Measurements from ENCODE around the gene PBX3. TPM values are rescaled to one million over a fixed set of nuclear protein-coding genes. Genes with fewer than 3 reads are reported as not detected.

PBX3 gene
- total and polyA plus RNA-seq, 8 donors: 36.3 to 53.6 (median 42.8) TPM

DNA sequence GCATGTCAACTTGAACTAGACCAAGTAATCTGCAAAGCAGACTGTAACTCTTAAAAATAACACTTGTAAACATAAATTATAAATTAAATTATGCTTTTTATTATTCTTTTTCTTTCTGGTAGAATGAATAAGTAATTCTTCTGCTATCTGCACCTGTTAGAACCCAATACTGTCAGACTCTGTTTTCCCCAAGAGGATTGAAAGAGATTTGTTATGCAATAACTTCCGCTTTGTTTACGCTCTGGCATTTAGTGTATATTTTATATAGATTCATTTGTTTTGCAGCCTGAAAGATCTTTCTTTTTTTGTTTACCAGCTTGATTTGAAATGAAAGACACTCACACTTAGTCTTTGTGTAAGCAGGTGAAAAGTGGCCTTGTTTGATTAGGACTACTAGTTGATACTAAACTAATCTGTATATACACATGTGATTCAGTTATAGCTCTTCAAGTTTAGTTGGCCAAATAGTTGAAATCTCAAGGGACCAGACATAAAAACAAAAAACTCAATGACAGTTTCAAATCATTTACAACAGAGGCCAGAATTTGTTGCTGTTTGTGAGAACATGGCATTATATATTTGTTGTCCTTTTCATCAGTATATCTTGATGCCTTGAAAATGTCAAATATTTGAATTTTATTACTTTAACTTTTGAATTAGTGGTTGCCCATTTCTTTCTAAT is 155.8 kb downstream of the PBX3 start:
- no peaks in the 10 kb centered on the region for H3K9me3 ChIP-seq
- TF ChIP-seq, protein P1, sequence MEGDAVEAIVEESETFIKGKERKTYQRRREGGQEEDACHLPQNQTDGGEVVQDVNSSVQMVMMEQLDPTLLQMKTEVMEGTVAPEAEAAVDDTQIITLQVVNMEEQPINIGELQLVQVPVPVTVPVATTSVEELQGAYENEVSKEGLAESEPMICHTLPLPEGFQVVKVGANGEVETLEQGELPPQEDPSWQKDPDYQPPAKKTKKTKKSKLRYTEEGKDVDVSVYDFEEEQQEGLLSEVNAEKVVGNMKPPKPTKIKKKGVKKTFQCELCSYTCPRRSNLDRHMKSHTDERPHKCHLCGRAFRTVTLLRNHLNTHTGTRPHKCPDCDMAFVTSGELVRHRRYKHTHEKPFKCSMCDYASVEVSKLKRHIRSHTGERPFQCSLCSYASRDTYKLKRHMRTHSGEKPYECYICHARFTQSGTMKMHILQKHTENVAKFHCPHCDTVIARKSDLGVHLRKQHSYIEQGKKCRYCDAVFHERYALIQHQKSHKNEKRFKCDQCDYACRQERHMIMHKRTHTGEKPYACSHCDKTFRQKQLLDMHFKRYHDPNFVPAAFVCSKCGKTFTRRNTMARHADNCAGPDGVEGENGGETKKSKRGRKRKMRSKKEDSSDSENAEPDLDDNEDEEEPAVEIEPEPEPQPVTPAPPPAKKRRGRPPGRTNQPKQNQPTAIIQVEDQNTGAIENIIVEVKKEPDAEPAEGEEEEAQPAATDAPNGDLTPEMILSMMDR (IDR thresholded peaks at IDR 0.05): no peak
- no peak overlapping the region for H3K27ac ChIP-seq
- H3K27me3 ChIP-seq: no peaks in the 10 kb centered on the region
- DNase-seq (no peak), ATAC-seq (no peak)
- H3K4me1 ChIP-seq: peaks cover 0 to 10% of the 10 kb centered on the region in 2 donors
- intact Hi-C loops (cut with DNase I): no loop called here
- H3K4me3 ChIP-seq: no peak overlapping the region
- H3K36me3 ChIP-seq: no peaks in the 10 kb centered on the region

DNA sequence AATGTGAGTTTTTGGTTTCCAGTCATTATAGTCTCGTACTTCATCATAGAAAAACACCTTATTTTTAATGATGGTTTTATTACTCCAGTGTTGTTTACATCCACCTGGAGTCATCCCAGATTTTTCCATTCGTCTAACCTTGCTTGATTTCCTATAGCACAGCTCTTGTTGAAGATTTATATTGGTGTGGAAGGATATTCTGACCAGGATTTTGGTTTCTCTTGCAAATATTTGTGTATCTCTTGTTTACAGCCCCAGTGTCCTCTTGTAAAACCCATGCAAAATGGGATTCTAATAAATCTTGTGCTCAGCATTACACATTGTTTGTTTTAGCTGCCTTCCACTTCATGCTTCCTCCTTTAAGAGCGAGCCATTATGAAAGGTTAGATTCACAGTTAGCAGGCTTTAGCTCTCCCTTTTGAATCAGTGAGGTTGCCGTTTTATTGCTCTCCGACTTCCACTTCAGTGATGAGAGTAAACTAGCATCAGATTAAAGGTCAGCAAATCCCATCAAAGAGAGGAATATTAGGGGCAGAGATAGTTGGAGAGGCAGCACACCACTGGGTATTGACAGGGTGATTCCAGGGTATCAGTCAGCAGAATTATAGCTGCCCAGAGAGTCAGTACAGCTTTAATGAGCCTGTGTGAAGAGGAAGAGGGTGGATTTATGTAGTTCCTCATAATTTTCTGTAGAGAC is 157.1 kb downstream of the PBX3 start:
- DNase-seq: no peak
- Histone ChIP-seq H3K9me3 (no peaks in the 10 kb centered on the region), H3K27me3 (no peaks in the 10 kb centered on the region), H3K4me3 (no peak overlapping the region), H3K4me1 (peaks cover 0 to 10% of the 10 kb centered on the region in 2 donors), H3K27ac (no peak overlapping the region), H3K36me3 (no peaks in the 10 kb centered on the region)
- intact Hi-C loops (cut with DNase I): no loop called here
- ATAC-seq: peak; percentile 74
- TF ChIP-seq, protein P1 (IDR thresholded peaks at IDR 0.05): no peak

DNA sequence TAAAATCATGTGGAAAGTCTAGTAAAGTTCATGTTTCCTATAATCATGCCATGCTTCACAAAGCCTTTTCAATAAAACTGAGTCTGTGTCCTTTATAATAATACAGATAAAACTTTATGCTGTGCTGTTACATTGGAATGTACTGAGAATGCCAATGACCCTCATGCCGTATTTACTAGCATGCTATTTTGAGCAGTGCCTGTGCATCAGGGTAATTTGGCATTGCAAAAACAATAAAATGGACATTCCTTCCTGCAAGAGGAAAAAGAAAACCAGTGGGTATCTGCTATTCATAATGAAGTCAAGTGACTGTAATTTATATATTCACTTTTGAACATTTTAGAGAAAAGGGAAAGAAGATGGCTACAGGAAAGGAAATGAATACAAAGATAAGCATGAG is 159.0 kb downstream of the PBX3 start:
- H3K27ac ChIP-seq: no peak overlapping the region
- ATAC-seq (no peak), DNase-seq (no peak)
- H3K4me3 ChIP-seq: no peak overlapping the region
- TF ChIP-seq, protein P1 (IDR thresholded peaks at IDR 0.05): no peak
- peaks cover 0 to 10% of the 10 kb centered on the region in 2 donors for H3K4me1 ChIP-seq
- H3K9me3 ChIP-seq: no peaks in the 10 kb centered on the region
- H3K36me3 ChIP-seq: no peaks in the 10 kb centered on the region
- no peaks in the 10 kb centered on the region for H3K27me3 ChIP-seq
- intact Hi-C loops (cut with DNase I): no loop called here

DNA sequence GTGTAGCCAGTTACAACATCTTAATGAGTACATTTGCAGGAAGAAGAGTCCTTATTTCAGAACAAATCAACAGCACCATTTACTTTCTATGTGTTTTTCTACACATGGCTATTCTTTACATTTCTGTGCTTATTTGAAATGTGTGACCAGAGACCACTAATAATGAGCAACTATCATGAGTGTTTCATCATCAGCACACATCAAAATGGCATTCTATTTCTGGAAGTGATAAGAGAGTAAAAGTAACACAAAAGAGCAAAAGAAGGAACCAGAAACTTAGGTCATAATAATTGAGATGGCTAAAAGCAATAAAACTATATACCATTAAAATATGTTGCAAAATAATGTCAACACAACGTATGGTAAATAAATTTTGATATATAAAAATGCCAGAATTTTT is 159.7 kb downstream of the PBX3 start:
- no peaks in the 10 kb centered on the region for H3K36me3 ChIP-seq
- no peak overlapping the region for H3K27ac ChIP-seq
- no peaks in the 10 kb centered on the region for H3K27me3 ChIP-seq
- peaks cover 0 to 10% of the 10 kb centered on the region in 2 donors for H3K4me1 ChIP-seq
- DNase-seq (no peak), ATAC-seq (no peak)
- intact Hi-C loops (cut with DNase I): no loop called here
- TF ChIP-seq, protein P1 (IDR thresholded peaks at IDR 0.05): no peak
- H3K4me3 ChIP-seq: no peak overlapping the region
- no peaks in the 10 kb centered on the region for H3K9me3 ChIP-seq

DNA sequence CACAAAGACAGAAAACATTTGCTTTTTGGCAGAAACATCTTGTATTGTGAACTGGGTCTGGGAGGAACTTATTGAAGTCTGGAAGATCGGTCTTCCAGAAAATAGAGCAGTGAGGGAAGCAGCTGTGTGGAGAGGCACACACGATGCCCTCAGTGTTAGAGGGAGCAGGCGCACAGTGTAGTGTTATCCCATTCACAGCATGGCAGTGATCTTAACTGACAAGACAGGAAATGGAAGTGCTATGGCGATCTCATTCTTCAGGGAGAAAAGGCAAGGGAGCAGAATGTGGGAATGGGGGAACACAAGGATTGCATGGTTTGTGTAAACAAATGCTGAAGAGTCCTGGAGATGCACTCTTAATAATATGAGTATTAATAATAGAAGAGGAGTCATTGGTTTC is 161.0 kb downstream of the PBX3 start:
- DNase-seq (no peak), ATAC-seq (no peak)
- TF ChIP-seq, protein P1 (IDR thresholded peaks at IDR 0.05): no peak
- Histone ChIP-seq H3K36me3 (no peaks in the 10 kb centered on the region), H3K9me3 (no peaks in the 10 kb centered on the region), H3K4me3 (no peak overlapping the region), H3K27ac (no peak overlapping the region), H3K27me3 (no peaks in the 10 kb centered on the region), H3K4me1 (peaks cover 0 to 10% of the 10 kb centered on the region in 2 donors)
- intact Hi-C loops (cut with DNase I): no loop called here

All from left lung (tissue), 10 donors.